Small intestine (tissue), 7 donors: Measurements from ENCODE around the gene MACO1. TPM values are rescaled to one million over a fixed set of nuclear protein-coding genes. Genes with fewer than 3 reads are reported as not detected.
"Not testable (repeated sequence)": the region's sequence is repeated elsewhere in the genome, so short reads cannot be mapped to it uniquely, and the experiment has no call there.

ENCODE experiments used
- DNase-seq, 2 donors: peaks; one replicate each; pipeline versions ENCODE4 v3.0.0 to v3.0.0-alpha.2; 2013
- FAIRE-seq: peaks from 2 replicates; lab custom pipeline; 2012; peaks lifted over from hg19 to GRCh38; lab: Jason Lieb, UNC
- H3K27ac ChIP-seq, 3 donors: one replicate each; pipeline ENCODE4 v1.5.1; 2013; ENCODE audit warnings: low read length in 2 of 3, mild to moderate bottlenecking in 2 of 3, control low read depth in 1 of 3, inconsistent platforms in 1 of 3, low read depth in 1 of 3, moderate library complexity in 1 of 3
- H3K27me3 ChIP-seq, 3 donors: one replicate each; pipeline ENCODE4 v1.6.1; 2013; ENCODE audit warnings: low read length in 3 of 3, inconsistent platforms in 1 of 3; ENCODE audit not compliant: control insufficient read depth in 3 of 3, insufficient read depth in 3 of 3
- H3K36me3 ChIP-seq, 3 donors: one replicate each; pipeline ENCODE4 v1.6.1; 2013; ENCODE audit warnings: low read length in 3 of 3, inconsistent platforms in 1 of 3, low read depth in 1 of 3, mild to moderate bottlenecking in 1 of 3, moderate library complexity in 1 of 3; ENCODE audit not compliant: control insufficient read depth in 3 of 3, insufficient read depth in 2 of 3
- H3K4me1 ChIP-seq, 3 donors: one replicate each; pipeline ENCODE4 v1.6.1; 2013; ENCODE audit warnings: low read length in 2 of 3, inconsistent platforms in 1 of 3, low read depth in 1 of 3, mild to moderate bottlenecking in 1 of 3, moderate library complexity in 1 of 3; ENCODE audit not compliant: control insufficient read depth in 3 of 3, insufficient read depth in 2 of 3
- H3K4me3 ChIP-seq, 3 donors: one replicate each; pipeline ENCODE4 v1.5.1; 2013; ENCODE audit warnings: low read length in 3 of 3, control low read depth in 1 of 3, inconsistent platforms in 1 of 3, low read depth in 1 of 3, mild to moderate bottlenecking in 1 of 3, moderate library complexity in 1 of 3
- H3K9me3 ChIP-seq, 2 donors: one replicate each; pipeline ENCODE4 v1.6.1; 2013; ENCODE audit warnings: low read depth in 1 of 2, low read length in 1 of 2; ENCODE audit not compliant: control insufficient read depth in 2 of 2, insufficient read depth in 1 of 2
- WGBS, 3 donors: extraction: QIAGEN DNeasy Blood & Tissue Kit; methylation state at CpG; one replicate each; pipeline ENCODE4 v1.1.7; 2013; 5-methylcytosine and 5-hydroxymethylcytosine counted together
- polyA plus RNA-seq, 4 donors: library from polyadenylated mRNA; stranded (reverse) in 3 of 4; unstranded in 1 of 4; fragments of 200-250 nt in 3 of 4; fragments of 120-200 nt in 1 of 4; gene quantifications; one replicate each; pipeline versions ENCODE4 v1.2.1 to v1.2.3, GENCODE V29; 2013
- donor health status: healthy with polysubstance abuse.
- donor health status: control.
- donor health status: control.
- donor health status: Bipolar disorder and iron deficiency.
- donor health status: healthy.

MACO1 gene
- polyA plus RNA-seq, 4 donors = 8.1 to 18.6 (median 9.7) TPM

DNA sequence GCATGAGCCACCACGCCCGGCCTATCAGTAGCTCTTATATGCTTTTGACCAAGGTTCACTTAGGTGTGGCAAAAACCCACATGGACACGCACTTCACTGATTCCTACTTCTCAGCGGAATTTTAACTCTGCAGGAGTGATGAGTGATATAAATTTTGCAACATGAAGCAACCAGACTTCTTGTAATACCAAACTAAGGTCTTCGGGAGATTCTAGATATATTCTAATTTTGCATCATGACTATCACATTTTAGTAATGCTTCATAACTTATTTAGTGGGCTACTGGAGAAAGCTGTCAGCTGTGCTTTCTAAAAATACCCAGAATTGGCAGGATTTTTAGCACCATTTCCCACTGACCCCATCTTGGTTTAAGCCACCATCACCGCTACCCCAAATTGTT is 37.9 kb upstream of the MACO1 start:
- Histone ChIP-seq H3K4me1 (no peaks in the 10 kb centered on the region), H3K4me3 (no peak overlapping the region), H3K27ac (no peak overlapping the region), H3K36me3 (no peaks in the 10 kb centered on the region), H3K27me3 (no peaks in the 10 kb centered on the region), H3K9me3 (no peaks in the 10 kb centered on the region)
- WGBS, 3 donors = 43 to 75% (median 59%) methylated on average over 6 of the region's 6 CpGs
- FAIRE-seq (no peak), DNase-seq (peak; percentile 11 to 39)

DNA sequence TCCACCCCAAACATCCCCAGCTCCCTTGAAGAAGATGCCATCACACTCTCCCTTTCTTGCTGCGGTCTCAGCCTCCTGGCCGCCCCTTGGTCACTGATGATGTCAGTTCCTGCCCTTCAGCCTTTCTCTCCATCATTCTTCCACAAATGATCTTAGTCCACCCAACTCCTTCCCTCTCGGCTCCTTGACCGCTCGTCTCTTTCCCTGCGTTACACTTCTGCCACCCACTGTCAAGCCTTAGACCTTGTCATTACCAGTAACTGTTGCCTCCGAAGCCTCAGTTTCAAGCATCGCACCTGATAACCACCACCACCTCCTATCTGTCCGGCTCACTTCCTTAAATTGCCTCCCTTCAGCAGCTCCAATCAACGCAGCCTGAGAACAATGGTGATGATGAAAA is 33.1 kb upstream of the MACO1 start:
- WGBS, 3 donors = 59 to 63% (median 59%) methylated on average over 3 to 4 of the region's 10 CpGs
- H3K27me3 ChIP-seq, DNase-seq, H3K36me3 ChIP-seq, H3K9me3 ChIP-seq, FAIRE-seq, H3K27ac ChIP-seq, H3K4me1 ChIP-seq, H3K4me3 ChIP-seq: not testable (repeated sequence)

GRCh38 chr1:25398079-25398478 is 32.6 kb upstream of the MACO1 start:
- not testable (repeated sequence) for H3K27me3 ChIP-seq, FAIRE-seq, DNase-seq, H3K4me1 ChIP-seq, H3K4me3 ChIP-seq, H3K27ac ChIP-seq, H3K36me3 ChIP-seq, H3K9me3 ChIP-seq
- WGBS, 3 donors = no CpG with 5 or more reads among the region's 2 CpGs

GRCh38 chr1:25402947-25403803 is 27.5 kb upstream of the MACO1 start:
- 20 to 24% (median 22%) methylated on average over 5 to 6 of the region's 8 CpGs for WGBS, 3 donors
- H3K27me3 ChIP-seq, H3K27ac ChIP-seq, H3K4me1 ChIP-seq, H3K4me3 ChIP-seq, H3K9me3 ChIP-seq, H3K36me3 ChIP-seq, FAIRE-seq, DNase-seq: not testable (repeated sequence)

GRCh38 chr1:25405731-25406305 is 24.9 kb upstream of the MACO1 start:
- not testable (repeated sequence) for H3K4me1 ChIP-seq, H3K27me3 ChIP-seq, DNase-seq, H3K4me3 ChIP-seq, FAIRE-seq, H3K36me3 ChIP-seq, H3K9me3 ChIP-seq, H3K27ac ChIP-seq
- 53 to 71% (median 62%) methylated on average over 7 to 9 of the region's 12 CpGs for WGBS, 3 donors

GRCh38 chr1:25409641-25410427 is 20.9 kb upstream of the MACO1 start:
- H3K9me3 ChIP-seq, H3K27me3 ChIP-seq, H3K27ac ChIP-seq, H3K4me1 ChIP-seq, H3K4me3 ChIP-seq, DNase-seq, FAIRE-seq, H3K36me3 ChIP-seq: not testable (repeated sequence)
- 76 to 87% (median 86%) methylated on average over 8 to 9 of the region's 10 CpGs for whole genome bisulfite sequencing, 3 donors

DNA sequence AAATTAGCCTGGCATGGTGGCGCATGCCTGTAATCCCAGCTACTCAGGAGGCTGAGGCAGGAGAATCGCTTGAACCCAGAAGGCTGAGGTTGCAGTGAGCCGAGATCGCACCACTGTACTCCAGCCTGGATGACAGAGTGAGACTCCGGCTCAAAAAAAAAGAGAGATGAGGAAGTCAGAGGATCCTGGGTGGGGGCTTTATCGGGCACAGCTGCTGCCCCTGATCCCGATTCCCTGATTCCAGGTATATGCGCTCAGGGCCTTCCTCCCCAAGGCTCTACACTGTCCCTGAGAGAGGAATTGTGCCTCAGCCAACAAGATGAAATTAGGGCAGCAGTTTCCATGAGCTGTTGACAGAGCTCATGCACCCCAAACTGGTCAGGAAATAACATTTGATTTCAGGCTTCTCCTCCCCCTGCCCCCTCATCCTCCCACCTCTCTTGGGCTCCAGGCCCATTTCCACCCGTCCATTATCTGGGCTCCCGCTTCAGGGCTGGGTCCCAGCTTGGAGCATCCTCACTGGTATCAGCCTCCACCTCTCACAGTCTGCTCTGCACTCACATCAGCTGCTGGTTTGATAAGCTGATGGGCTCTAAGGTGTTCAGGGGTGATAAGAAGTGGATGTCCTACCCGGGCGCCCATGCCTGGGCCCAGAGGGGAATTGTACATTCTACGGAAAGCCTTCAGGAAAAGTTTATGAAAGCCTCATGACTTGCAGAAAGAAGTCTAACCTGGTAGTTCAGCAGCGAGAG is 17.6 kb upstream of the MACO1 start:
- not testable (repeated sequence) for H3K27me3 ChIP-seq, H3K9me3 ChIP-seq, H3K27ac ChIP-seq, H3K36me3 ChIP-seq, FAIRE-seq, H3K4me1 ChIP-seq, H3K4me3 ChIP-seq, DNase-seq
- WGBS, 3 donors = 89 to 90% (median 90%) methylated on average over 11 to 13 of the region's 14 CpGs

GRCh38 chr1:25414157-25414556 is 16.5 kb upstream of the MACO1 start:
- DNase-seq, H3K27me3 ChIP-seq, H3K4me3 ChIP-seq, H3K36me3 ChIP-seq, FAIRE-seq, H3K4me1 ChIP-seq, H3K9me3 ChIP-seq, H3K27ac ChIP-seq: not testable (repeated sequence)
- WGBS, 3 donors = 71 to 90% (median 78%) methylated on average over 1 to 4 of the region's 6 CpGs
